Measurements from ENCODE around the gene ALX3.

ALX3 gene

GRCh38 chr1:110053552-110054428 is 16.7 kb downstream of the ALX3 start:
- DNase-seq (ENCODE audit: low spot score), result no peak
- H3K27ac ChIP-seq, result no peak overlapping the region
- H3K4me3 ChIP-seq, result no peak overlapping the region
- TF ChIP-seq CTCF (IDR thresholded peaks at IDR 0.05), result peak; percentile 81

- DNase-seq (ENCODE audit: low spot score), result no peak
- TF ChIP-seq CTCF (IDR thresholded peaks at IDR 0.05), result no peak
- Histone ChIP-seq H3K27ac (no peak overlapping the region), H3K4me3 (no peak overlapping the region)
Observed at GRCh38 chr1:110051262-110051648, 19.2 kb downstream of the ALX3 start.

- DNase-seq (ENCODE audit: low spot score), result no peak
- peak overlapping the region in 1 of 2 donors; percentile 22 for H3K27ac ChIP-seq
- no peak overlapping the region for H3K4me3 ChIP-seq
- no peak for TF ChIP-seq CTCF (IDR thresholded peaks at IDR 0.05)
Observed at GRCh38 chr1:110050602-110051261, 19.7 kb downstream of the ALX3 start.

- TF ChIP-seq CTCF (IDR thresholded peaks at IDR 0.05), result no peak
- Histone ChIP-seq H3K27ac (peak overlapping the region in 1 of 2 donors; percentile 22), H3K4me3 (no peak overlapping the region)
- no peak for DNase-seq (ENCODE audit: low spot score)
Observed at GRCh38 chr1:110049801-110050601, 20.5 kb downstream of the ALX3 start.

GRCh38 chr1:110048923-110049601 is 21.4 kb downstream of the ALX3 start:
- Histone ChIP-seq H3K4me3 (no peak overlapping the region), H3K27ac (no peak overlapping the region)
- no peak for DNase-seq (ENCODE audit: low spot score)
- TF ChIP-seq CTCF (IDR thresholded peaks at IDR 0.05), result no peak

GRCh38 chr1:110048240-110048639 is 22.2 kb downstream of the ALX3 start:
- H3K4me3 ChIP-seq, result no peak overlapping the region
- H3K27ac ChIP-seq, result no peak overlapping the region
- no peak for DNase-seq (ENCODE audit: low spot score)
- no peak for TF ChIP-seq CTCF (IDR thresholded peaks at IDR 0.05)
